Activated CD4-positive, alpha-beta T cell treated with anti-CD3 and anti-CD28 coated beads, Interleukin-2, amount 50 U/mL, for 24 hours (primary cell): ENCODE data around the gene RLIM.

ENCODE experiments used
- DNase-seq, 2 donors: peaks; one replicate each; pipeline ENCODE4 v3.0.0-alpha.2; 2020; ENCODE audit warnings: low read depth in 1 of 2, low spot score in 1 of 2

Gene RLIM

GRCh38 chrX:74536832-74537371 is 77.5 kb downstream of the RLIM start:
- DNase-seq, result no peak

- no peak for DNase-seq
Measured at GRCh38 chrX:74536152-74536831, 78.1 kb downstream of the RLIM start.

- DNase-seq, result peak; percentile 3 to 11
Measured at GRCh38 chrX:74535408-74536151, 78.8 kb downstream of the RLIM start.
